Activated B cell treated with CpG ODN at 0.5 μM for 24 hours (primary cell): ENCODE measurements around the gene SLCO2A1. TPM values are rescaled to one million over a fixed set of nuclear protein-coding genes. Genes with fewer than 3 reads are reported as not detected.

Experiments
- ATAC-seq: fragments of 200-7000 bp; cut with Tn5 transposase; one replicate; pipeline ENCODE4 v1.10.0; 2021; ENCODE audit warnings: low read depth, mild to moderate bottlenecking, moderate library complexity
- CTCF ChIA-PET: fragments of 350-600 bp; sonication (Branson Sonifier 250); formaldehyde crosslinking; loops from one replicate; lab custom pipeline; 2021; ENCODE audit warnings: antibody characterized with exemption; lab: Charles Lee
- POLR2A ChIA-PET: fragments of 350-600 bp; sonication (Branson Sonifier 250); formaldehyde crosslinking; loops from one replicate; lab custom pipeline; 2021; ENCODE audit warnings: antibody characterized with exemption; lab: Charles Lee
- DNase-seq: peaks from one replicate; pipeline ENCODE4 v3.0.0; 2022
- H3K27ac Mint-ChIP-seq: one replicate; pipeline ENCODE4 v1.8.0; 2020; ENCODE audit warnings: mixed read lengths
- H3K27me3 Mint-ChIP-seq: one replicate; pipeline ENCODE4 v1.8.0; 2021; ENCODE audit warnings: mixed read lengths
- H3K36me3 Mint-ChIP-seq: one replicate; pipeline ENCODE4 v1.8.0; 2021; ENCODE audit warnings: low read depth, mixed read lengths
- H3K4me1 Mint-ChIP-seq: one replicate; pipeline ENCODE4 v1.8.0; 2021; ENCODE audit warnings: mixed read lengths
- H3K4me3 Mint-ChIP-seq: one replicate; pipeline ENCODE4 v1.8.0; 2020; ENCODE audit warnings: mild to moderate bottlenecking, mixed read lengths
- H3K9me3 Mint-ChIP-seq: one replicate; pipeline ENCODE4 v1.8.0; 2020; ENCODE audit warnings: mixed read lengths
- intact Hi-C: fragments of 100-400 bp; cut with micrococcal nuclease; formaldehyde crosslinking; loops from one replicate; pipeline ENCODE4 v1.15.1; 2024
- total RNA-seq: library from RNA; stranded (reverse); gene quantifications from 2 replicates; pipeline ENCODE4 v1.2.3, GENCODE V29; 2022
- TF ChIP-seq, protein P1 (sequence below): fragments of 200-600 bp; IDR thresholded peaks from one replicate; pipeline ENCODE4 v1.8.0; 2022; ENCODE audit warnings: antibody characterized with exemption, mild to moderate bottlenecking

The SLCO2A1 gene
- total RNA-seq, 1 donor from 2014 or later = not detected

- ChIA-PET POLR2A (no interaction called here), CTCF (no interaction called here)
- H3K27me3 Mint-ChIP-seq = peaks cover 19% of the 10 kb centered on the region
- no peaks in the 10 kb centered on the region for H3K36me3 Mint-ChIP-seq
- H3K27ac Mint-ChIP-seq = no peak overlapping the region
- ATAC-seq (no peak), DNase-seq (no peak)
- no peaks in the 10 kb centered on the region for H3K4me1 Mint-ChIP-seq
- TF ChIP-seq, protein P1, sequence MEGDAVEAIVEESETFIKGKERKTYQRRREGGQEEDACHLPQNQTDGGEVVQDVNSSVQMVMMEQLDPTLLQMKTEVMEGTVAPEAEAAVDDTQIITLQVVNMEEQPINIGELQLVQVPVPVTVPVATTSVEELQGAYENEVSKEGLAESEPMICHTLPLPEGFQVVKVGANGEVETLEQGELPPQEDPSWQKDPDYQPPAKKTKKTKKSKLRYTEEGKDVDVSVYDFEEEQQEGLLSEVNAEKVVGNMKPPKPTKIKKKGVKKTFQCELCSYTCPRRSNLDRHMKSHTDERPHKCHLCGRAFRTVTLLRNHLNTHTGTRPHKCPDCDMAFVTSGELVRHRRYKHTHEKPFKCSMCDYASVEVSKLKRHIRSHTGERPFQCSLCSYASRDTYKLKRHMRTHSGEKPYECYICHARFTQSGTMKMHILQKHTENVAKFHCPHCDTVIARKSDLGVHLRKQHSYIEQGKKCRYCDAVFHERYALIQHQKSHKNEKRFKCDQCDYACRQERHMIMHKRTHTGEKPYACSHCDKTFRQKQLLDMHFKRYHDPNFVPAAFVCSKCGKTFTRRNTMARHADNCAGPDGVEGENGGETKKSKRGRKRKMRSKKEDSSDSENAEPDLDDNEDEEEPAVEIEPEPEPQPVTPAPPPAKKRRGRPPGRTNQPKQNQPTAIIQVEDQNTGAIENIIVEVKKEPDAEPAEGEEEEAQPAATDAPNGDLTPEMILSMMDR = no peak
- H3K9me3 Mint-ChIP-seq = no peaks in the 10 kb centered on the region
- intact Hi-C loops = no loop called here
- no peak overlapping the region for H3K4me3 Mint-ChIP-seq
These were observed 143.5 kb downstream of the SLCO2A1 start for GRCh38 chr3:133886031-133886722.

DNA sequence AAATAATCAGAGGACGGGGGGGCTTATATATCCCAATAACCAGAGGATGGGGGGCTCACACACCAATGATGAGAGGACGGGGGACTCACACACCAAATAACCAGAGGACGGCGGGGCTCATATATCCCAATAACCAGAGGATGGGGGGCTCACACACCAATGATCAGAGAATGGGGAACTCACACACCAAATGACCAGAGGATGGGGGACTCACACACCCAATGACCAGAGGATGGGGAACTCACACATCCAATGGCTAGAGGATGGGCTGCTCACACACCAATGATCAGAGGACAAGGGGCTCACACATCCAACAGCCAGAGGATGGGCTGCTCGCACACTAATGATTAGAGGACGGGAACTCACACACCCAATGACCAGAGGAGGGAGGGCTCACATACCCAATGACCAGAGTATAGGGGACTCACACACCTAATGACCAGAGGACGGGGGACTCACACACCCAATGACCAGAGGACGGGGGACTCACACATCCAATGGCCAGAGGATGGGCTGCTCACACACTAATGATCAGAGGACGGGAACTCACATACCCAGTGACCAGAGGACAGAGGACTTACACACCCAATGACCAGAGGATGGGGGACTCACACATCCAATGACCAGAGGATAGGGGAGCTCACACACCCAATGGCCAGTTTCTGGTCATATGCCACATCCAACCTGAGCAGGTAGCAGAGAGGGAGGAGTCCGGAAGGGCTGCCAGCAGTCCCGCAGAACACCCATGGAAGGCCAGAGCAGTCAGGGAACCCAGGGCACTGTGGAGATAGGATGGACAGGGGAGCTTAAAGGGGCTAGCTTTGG is 144.6 kb downstream of the SLCO2A1 start:
- no peak overlapping the region for H3K27ac Mint-ChIP-seq
- CTCF ChIA-PET = no interaction called here
- H3K4me3 Mint-ChIP-seq = no peak overlapping the region
- H3K4me1 Mint-ChIP-seq = no peaks in the 10 kb centered on the region
- ATAC-seq = no peak
- no peak for DNase-seq
- no peaks in the 10 kb centered on the region for H3K9me3 Mint-ChIP-seq
- TF ChIP-seq, protein P1 = no peak
- POLR2A ChIA-PET = no interaction called here
- H3K27me3 Mint-ChIP-seq = peaks cover 17% of the 10 kb centered on the region
- intact Hi-C loops = no loop called here
- no peaks in the 10 kb centered on the region for H3K36me3 Mint-ChIP-seq

DNA sequence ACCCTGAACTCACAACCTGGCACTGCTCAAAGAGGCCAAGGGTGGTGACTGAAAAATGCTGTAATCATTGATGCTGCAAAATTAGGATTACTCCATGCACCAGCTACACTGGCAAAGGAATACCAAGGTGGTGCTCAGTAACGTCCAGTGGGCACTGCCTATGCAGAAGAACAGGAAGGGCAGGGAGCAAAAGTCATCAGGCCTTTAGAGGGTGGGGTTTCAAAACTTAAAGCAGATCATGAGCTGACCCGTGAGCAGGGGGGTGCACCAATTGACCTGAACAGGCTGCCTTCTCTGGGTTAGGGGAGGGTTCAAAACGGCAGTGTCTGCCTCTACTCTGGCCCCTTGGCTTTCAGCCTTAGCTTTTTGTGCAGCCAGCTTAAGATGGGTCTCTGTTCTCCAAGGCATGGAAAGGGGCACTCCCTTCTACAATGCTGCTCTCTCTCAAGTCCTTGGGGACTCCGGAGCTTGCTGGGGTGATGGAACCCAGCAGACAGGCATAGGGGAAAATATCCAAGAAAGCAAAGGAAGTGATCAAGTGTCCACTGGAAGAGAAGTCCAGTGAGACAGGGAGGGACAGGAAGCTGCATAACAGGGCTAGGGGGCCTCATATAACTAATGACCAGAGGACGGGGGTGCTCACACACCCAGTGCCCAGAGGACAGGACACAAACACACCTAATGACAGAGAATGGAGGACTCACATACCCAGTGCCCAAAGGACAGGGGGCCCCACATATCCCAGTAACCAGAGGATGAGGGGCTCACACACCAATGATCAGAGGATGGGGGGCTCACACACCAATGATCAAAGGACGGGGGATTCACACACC is 145.5 kb downstream of the SLCO2A1 start:
- no peaks in the 10 kb centered on the region for H3K36me3 Mint-ChIP-seq
- ChIA-PET CTCF (no interaction called here), POLR2A (no interaction called here)

GRCh38 chr3:133883641-133884040 is 146.1 kb downstream of the SLCO2A1 start:
- Mint-ChIP-seq H3K9me3 (peaks cover 2% of the 10 kb centered on the region), H3K27me3 (peaks cover 14% of the 10 kb centered on the region), H3K27ac (no peak overlapping the region), H3K4me1 (no peaks in the 10 kb centered on the region), H3K36me3 (no peaks in the 10 kb centered on the region), H3K4me3 (no peak overlapping the region)
- TF ChIP-seq, protein P1 = no peak
- CTCF ChIA-PET = no interaction called here
- POLR2A ChIA-PET = no interaction called here
- ATAC-seq (no peak), DNase-seq (no peak)
- intact Hi-C loops = no loop called here

More for the DNA sequence above, 145.5 kb downstream of the SLCO2A1 start:
- TF ChIP-seq, protein P1 = no peak
- Mint-ChIP-seq H3K4me3 (no peak overlapping the region), H3K4me1 (no peaks in the 10 kb centered on the region), H3K27me3 (peaks cover 17% of the 10 kb centered on the region), H3K9me3 (no peaks in the 10 kb centered on the region), H3K27ac (no peak overlapping the region)
- intact Hi-C loops = no loop called here
- ATAC-seq (no peak), DNase-seq (no peak)
